ENCODE results near the gene ATP6V0A1.

DNA sequence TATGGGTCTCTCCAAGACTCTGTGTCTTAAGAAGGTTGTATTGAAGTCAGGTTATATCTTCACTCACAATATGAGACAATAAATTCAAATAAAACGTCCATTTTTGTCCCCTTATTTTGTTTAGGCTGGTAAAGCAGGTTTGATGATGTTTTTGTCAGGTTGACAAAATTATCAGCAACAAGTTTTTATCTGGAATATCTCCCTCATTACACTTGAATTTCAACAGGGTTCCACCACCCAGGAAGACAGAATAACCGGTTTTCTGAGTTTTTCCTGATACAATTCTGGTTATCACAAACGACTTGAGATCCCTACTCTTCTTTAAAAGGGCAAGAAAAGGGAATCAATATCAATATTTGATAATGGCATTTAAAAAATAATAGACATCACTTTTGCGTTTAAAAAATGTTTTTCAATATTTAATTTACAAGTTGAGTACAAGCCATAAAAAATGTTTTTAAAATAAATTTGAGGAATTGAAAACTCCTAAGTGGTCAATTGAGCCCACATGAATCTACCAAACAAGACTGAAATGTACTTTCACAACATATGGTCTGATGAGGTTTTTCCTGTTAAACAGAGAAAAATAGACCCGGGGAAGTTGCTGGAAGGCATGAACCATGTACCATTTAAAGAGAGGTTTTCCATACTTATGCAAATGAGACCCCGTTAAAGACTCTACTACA lies 1.4 kb upstream of the ATP6V0A1 start:
- TF ChIP-seq, protein P1, sequence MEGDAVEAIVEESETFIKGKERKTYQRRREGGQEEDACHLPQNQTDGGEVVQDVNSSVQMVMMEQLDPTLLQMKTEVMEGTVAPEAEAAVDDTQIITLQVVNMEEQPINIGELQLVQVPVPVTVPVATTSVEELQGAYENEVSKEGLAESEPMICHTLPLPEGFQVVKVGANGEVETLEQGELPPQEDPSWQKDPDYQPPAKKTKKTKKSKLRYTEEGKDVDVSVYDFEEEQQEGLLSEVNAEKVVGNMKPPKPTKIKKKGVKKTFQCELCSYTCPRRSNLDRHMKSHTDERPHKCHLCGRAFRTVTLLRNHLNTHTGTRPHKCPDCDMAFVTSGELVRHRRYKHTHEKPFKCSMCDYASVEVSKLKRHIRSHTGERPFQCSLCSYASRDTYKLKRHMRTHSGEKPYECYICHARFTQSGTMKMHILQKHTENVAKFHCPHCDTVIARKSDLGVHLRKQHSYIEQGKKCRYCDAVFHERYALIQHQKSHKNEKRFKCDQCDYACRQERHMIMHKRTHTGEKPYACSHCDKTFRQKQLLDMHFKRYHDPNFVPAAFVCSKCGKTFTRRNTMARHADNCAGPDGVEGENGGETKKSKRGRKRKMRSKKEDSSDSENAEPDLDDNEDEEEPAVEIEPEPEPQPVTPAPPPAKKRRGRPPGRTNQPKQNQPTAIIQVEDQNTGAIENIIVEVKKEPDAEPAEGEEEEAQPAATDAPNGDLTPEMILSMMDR (IDR thresholded peaks at IDR 0.05) = no peak
- no peak for TF ChIP-seq POLR2A (IDR thresholded peaks at IDR 0.05)
